Upper lobe of right lung (tissue), 1 donor: ENCODE data around the gene GPR26. TPM values are rescaled to one million over a fixed set of nuclear protein-coding genes. Genes with fewer than 3 reads are reported as not detected.

Source experiments
- ATAC-seq: fragments of 200-7000 bp; cut with Tn5 transposase; one replicate; pipeline ENCODE4 v1.9.1; 2020; ENCODE audit warnings: mild to moderate bottlenecking, moderate library complexity
- DNase-seq: peaks from one replicate; pipeline ENCODE4 v3.0.0-alpha.2; 2020
- H3K27ac ChIP-seq: fragments of 200-600 bp; one replicate; pipeline ENCODE4 v1.8.0; 2022
- H3K27me3 ChIP-seq: fragments of 200-600 bp; one replicate; pipeline ENCODE4 v1.8.0; 2022; ENCODE audit warnings: mild to moderate bottlenecking
- H3K36me3 ChIP-seq: fragments of 200-600 bp; one replicate; pipeline ENCODE4 v1.8.0; 2022
- H3K4me1 ChIP-seq: fragments of 200-600 bp; one replicate; pipeline ENCODE4 v1.8.0; 2022
- H3K4me3 ChIP-seq: fragments of 200-600 bp; one replicate; pipeline ENCODE4 v1.8.0; 2022; ENCODE audit warnings: mild to moderate bottlenecking
- H3K9me3 ChIP-seq: fragments of 200-600 bp; one replicate; pipeline ENCODE4 v1.8.0; 2022
- CTCF ChIP-seq: fragments of 200-600 bp; IDR thresholded peaks from one replicate; pipeline ENCODE4 v1.8.0; 2022; ENCODE audit warnings: antibody characterized with exemption
- intact Hi-C: fragments of 100-400 bp; cut with DNase I; formaldehyde crosslinking; loops from one replicate; pipeline ENCODE4 v1.11.0; 2022
- total RNA-seq: library from RNA; stranded (reverse); fragmentation: NEBNext Ultra II Directional; extraction: Animal tissue kit (Norgen Biotek cat#: 25700); gene quantifications from one replicate; pipeline ENCODE4 v1.2.1, GENCODE V29; 2021
- donor health status: DM: no; HTN: yes; CAD: no; lungs with severe emphysema.

GPR26 gene
- total RNA-seq, 1 donor from 2014 or later = not detected

- H3K9me3 ChIP-seq = no peaks in the 10 kb centered on the region
- H3K27me3 ChIP-seq = peaks cover 11% of the 10 kb centered on the region
- H3K36me3 ChIP-seq = no peaks in the 10 kb centered on the region
- DNase-seq (no peak), ATAC-seq (no peak)
- no peak overlapping the region for H3K27ac ChIP-seq
- TF ChIP-seq CTCF = no peak
- intact Hi-C loops = no loop called here
- no peak overlapping the region for H3K4me3 ChIP-seq
- H3K4me1 ChIP-seq = no peaks in the 10 kb centered on the region
Measured at GRCh38 chr10:123685260-123685659, 19.1 kb downstream of the GPR26 start.

- no peaks in the 10 kb centered on the region for H3K4me1 ChIP-seq
- TF ChIP-seq CTCF = no peak
- no peaks in the 10 kb centered on the region for H3K9me3 ChIP-seq
- peaks cover 11% of the 10 kb centered on the region for H3K27me3 ChIP-seq
- no peak for DNase-seq
- intact Hi-C loops = no loop called here
- H3K4me3 ChIP-seq = no peak overlapping the region
- H3K27ac ChIP-seq = no peak overlapping the region
- H3K36me3 ChIP-seq = no peaks in the 10 kb centered on the region
- ATAC-seq = no peak
Measured at GRCh38 chr10:123687758-123688157, 21.6 kb downstream of the GPR26 start.

- H3K4me1 ChIP-seq = no peaks in the 10 kb centered on the region
- H3K36me3 ChIP-seq = no peaks in the 10 kb centered on the region
- H3K27ac ChIP-seq = no peak overlapping the region
- DNase-seq = no peak
- TF ChIP-seq CTCF = no peak
- no peak overlapping the region for H3K4me3 ChIP-seq
- H3K9me3 ChIP-seq = no peaks in the 10 kb centered on the region
- peaks cover 5% of the 10 kb centered on the region for H3K27me3 ChIP-seq
- ATAC-seq = no peak
- intact Hi-C loops = no loop called here
Measured at GRCh38 chr10:123689880-123690279, 23.7 kb downstream of the GPR26 start.

GRCh38 chr10:123703195-123703790 is 37.1 kb downstream of the GPR26 start:
- H3K4me3 ChIP-seq = no peak overlapping the region
- H3K4me1 ChIP-seq = no peaks in the 10 kb centered on the region
- intact Hi-C loops = no loop called here
- DNase-seq = no peak
- no peaks in the 10 kb centered on the region for H3K9me3 ChIP-seq
- no peak for TF ChIP-seq CTCF
- no peaks in the 10 kb centered on the region for H3K27me3 ChIP-seq
- no peaks in the 10 kb centered on the region for H3K36me3 ChIP-seq
- H3K27ac ChIP-seq = no peak overlapping the region
- no peak for ATAC-seq

GRCh38 chr10:123704076-123704475 is 37.9 kb downstream of the GPR26 start:
- H3K4me3 ChIP-seq = no peak overlapping the region
- DNase-seq (no peak), ATAC-seq (no peak)
- intact Hi-C loops = no loop called here
- TF ChIP-seq CTCF = no peak
- no peaks in the 10 kb centered on the region for H3K27me3 ChIP-seq
- no peaks in the 10 kb centered on the region for H3K4me1 ChIP-seq
- no peak overlapping the region for H3K27ac ChIP-seq
- no peaks in the 10 kb centered on the region for H3K9me3 ChIP-seq
- no peaks in the 10 kb centered on the region for H3K36me3 ChIP-seq

- no peaks in the 10 kb centered on the region for H3K27me3 ChIP-seq
- no peaks in the 10 kb centered on the region for H3K36me3 ChIP-seq
- DNase-seq (no peak), ATAC-seq (no peak)
- H3K27ac ChIP-seq = no peak overlapping the region
- H3K4me3 ChIP-seq = no peak overlapping the region
- no peaks in the 10 kb centered on the region for H3K4me1 ChIP-seq
- H3K9me3 ChIP-seq = no peaks in the 10 kb centered on the region
- no peak for TF ChIP-seq CTCF
- intact Hi-C loops = no loop called here
Measured at GRCh38 chr10:123704812-123705211, 38.7 kb downstream of the GPR26 start.
